Measurements from ENCODE around the gene LBH. TPM values are rescaled to one million over a fixed set of nuclear protein-coding genes. Genes with fewer than 3 reads are reported as not detected.
A peak's percentile ranks its signal among the peaks of the same experiment; 100 is the strongest.

Gene LBH
- polyA plus RNA-seq, 3 donors = 0.41 to 0.76 (median 0.42) TPM

- peak; percentile 95 for TF ChIP-seq CTCF (IDR thresholded peaks at IDR 0.05)
- Histone ChIP-seq H2AFZ (ENCODE audit: insufficient read depth, low read depth, low read length, poor library complexity, severe bottlenecking) (no peak overlapping the region), H3K27ac (ENCODE audit: low read depth in 1 of 2, low read length in 2 of 2) (no peak overlapping the region), H3K4me2 (replicated peaks; ENCODE audit: extremely low read depth, low read length, poor library complexity, severe bottlenecking) (no peak overlapping the region), H3K9me3 (replicated peaks in 1 of 2; ENCODE audit: control insufficient read depth in 1 of 2, insufficient read depth in 1 of 2, low read length in 2 of 2) (no peaks in the 10 kb centered on the region), H3K27me3 (ENCODE audit: control insufficient read depth in 2 of 2, insufficient read depth in 2 of 2, low read length in 2 of 2) (peaks cover 3 to 10% of the 10 kb centered on the region in 2 donors), H4K20me1 (ENCODE audit: insufficient read depth, low read length) (no peaks in the 10 kb centered on the region), H3K79me2 (ENCODE audit: insufficient read depth, low read length) (no peaks in the 10 kb centered on the region), H3K9ac (ENCODE audit: insufficient read depth, low read length, poor library complexity, severe bottlenecking) (no peak overlapping the region), H3K4me1 (ENCODE audit: control insufficient read depth in 1 of 2, insufficient read depth in 2 of 2, low read length in 2 of 2) (no peaks in the 10 kb centered on the region), H3K36me3 (replicated peaks in 1 of 2; ENCODE audit: control insufficient read depth in 1 of 2, insufficient read depth in 2 of 2, low read length in 2 of 2) (no peaks in the 10 kb centered on the region), H3K4me3 (replicated peaks in 1 of 3; ENCODE audit: low read depth in 2 of 3, low read length in 3 of 3) (no peak overlapping the region)
- peak; percentile 57 to 72 (median 60) for DNase-seq
- peaks cover 9 to 28% (median 18%) of the 10 kb centered on the region in 3 donors for H3K27me3 Mint-ChIP-seq (ENCODE audit: low read depth in 3 of 3)
- H3K9me3 Mint-ChIP-seq = peaks cover 0 to 1% (median 0%) of the 10 kb centered on the region in 7 donors
- H3K27ac Mint-ChIP-seq = no peak overlapping the region
- WGBS (ENCODE audit: insufficient coverage) = 85% methylated on average over 10 of the region's 11 CpGs
- peak overlapping the region in 1 of 2 donors; percentile 53 for H3K4me3 Mint-ChIP-seq
- no peaks in the 10 kb centered on the region for H3K36me3 Mint-ChIP-seq
- H3K4me1 Mint-ChIP-seq = peaks cover 2% of the 10 kb centered on the region
- intact Hi-C loops (cut with micrococcal nuclease) = no loop called here
Observed at GRCh38 chr2:30239308-30239985, 8.1 kb downstream of the LBH start.

- Mint-ChIP-seq H3K4me3 (no peak overlapping the region), H3K27ac (no peak overlapping the region), H3K9me3 (peaks cover 0 to 1% (median 0%) of the 10 kb centered on the region in 7 donors), H3K27me3 (ENCODE audit: low read depth in 3 of 3) (peaks cover 6 to 21% (median 14%) of the 10 kb centered on the region in 3 donors), H3K36me3 (no peaks in the 10 kb centered on the region), H3K4me1 (peaks cover under 1% of the 10 kb centered on the region)
- no peaks in the 10 kb centered on the region for H3K4me1 ChIP-seq (ENCODE audit: control insufficient read depth in 1 of 2, insufficient read depth in 2 of 2, low read length in 2 of 2)
- DNase-seq = no peak
- no peaks in the 10 kb centered on the region for H3K9me3 ChIP-seq (replicated peaks in 1 of 2; ENCODE audit: control insufficient read depth in 1 of 2, insufficient read depth in 1 of 2, low read length in 2 of 2)
- H4K20me1 ChIP-seq (ENCODE audit: insufficient read depth, low read length) = no peaks in the 10 kb centered on the region
- no peaks in the 10 kb centered on the region for H3K36me3 ChIP-seq (replicated peaks in 1 of 2; ENCODE audit: control insufficient read depth in 1 of 2, insufficient read depth in 2 of 2, low read length in 2 of 2)
- H3K79me2 ChIP-seq (ENCODE audit: insufficient read depth, low read length) = no peaks in the 10 kb centered on the region
- intact Hi-C loops (cut with micrococcal nuclease) = no loop called here
- H3K27me3 ChIP-seq (ENCODE audit: control insufficient read depth in 2 of 2, insufficient read depth in 2 of 2, low read length in 2 of 2) = peaks cover 0 to 4% of the 10 kb centered on the region in 2 donors
- H3K27ac ChIP-seq (ENCODE audit: low read depth in 1 of 2, low read length in 2 of 2) = no peak overlapping the region
- H3K4me3 ChIP-seq (replicated peaks in 1 of 3; ENCODE audit: low read depth in 2 of 3, low read length in 3 of 3) = no peak overlapping the region
- peak overlapping the region; percentile 8 for H2AFZ ChIP-seq (ENCODE audit: insufficient read depth, low read depth, low read length, poor library complexity, severe bottlenecking)
- WGBS (ENCODE audit: insufficient coverage) = 76% methylated on average over 9 of the region's 12 CpGs
- no peak overlapping the region for H3K4me2 ChIP-seq (replicated peaks; ENCODE audit: extremely low read depth, low read length, poor library complexity, severe bottlenecking)
- no peak for TF ChIP-seq CTCF (IDR thresholded peaks at IDR 0.05)
- no peak overlapping the region for H3K9ac ChIP-seq (ENCODE audit: insufficient read depth, low read length, poor library complexity, severe bottlenecking)
Observed at GRCh38 chr2:30239986-30240752, 8.8 kb downstream of the LBH start.

Measured in CD14-positive monocyte (primary cell).